Thoracic aorta (tissue), 2 donors: ENCODE results near the gene NR5A2. TPM values are rescaled to one million over a fixed set of nuclear protein-coding genes. Genes with fewer than 3 reads are reported as not detected.

Source experiments
- ATAC-seq: fragments of 150-250 bp; one replicate; pipeline ENCODE4 v1.8.0; 2017; ENCODE audit warnings: low read depth; ENCODE audit not compliant: insufficient number of reproducible peaks, low FRiP score
- DNase-seq: peaks from one replicate; pipeline ENCODE4 v3.0.0-alpha.2; 2020; ENCODE audit warnings: low spot score
- H3K27ac ChIP-seq, 2 donors: fragments of 200-600 bp; sonication (generic); 1 replicate in 1 of 2; 2 replicates in 1 of 2; pipeline ENCODE4 v1.5.1; 2016; ENCODE audit warnings: mild to moderate bottlenecking in 2 of 2, moderate library complexity in 2 of 2
- H3K27me3 ChIP-seq: fragments of 200-600 bp; sonication (generic); replicated peaks from 2 replicates; pipeline ENCODE4 v1.6.0; 2016; ENCODE audit warnings: mild to moderate bottlenecking; ENCODE audit not compliant: insufficient read depth
- H3K36me3 ChIP-seq: fragments of 200-600 bp; sonication (generic); one replicate; pipeline ENCODE4 v1.5.1; 2016
- H3K4me1 ChIP-seq, 2 donors: fragments of 200-600 bp; sonication (generic); 1 replicate in 1 of 2; 2 replicates in 1 of 2; pipeline versions ENCODE4 v1.5.1 to v1.6.0; 2016; ENCODE audit warnings: low read depth in 2 of 2, mild to moderate bottlenecking in 1 of 2; ENCODE audit not compliant: control insufficient read depth in 1 of 2
- H3K4me3 ChIP-seq: fragments of 200-600 bp; sonication (generic); 2 replicates; pipeline ENCODE4 v1.5.1; 2016; ENCODE audit warnings: mild to moderate bottlenecking
- H3K9me3 ChIP-seq: fragments of 200-600 bp; sonication (generic); 2 replicates; pipeline ENCODE4 v1.5.1; 2016
- CTCF ChIP-seq: fragments of 200-600 bp; sonication (generic); IDR thresholded peaks from one replicate; pipeline ENCODE4 v1.5.1; 2019; ENCODE audit warnings: antibody characterized with exemption
- total RNA-seq, 2 donors: library from RNA; depleted of rRNA; stranded (reverse); fragments of >200 nt; gene quantifications; one replicate each; pipeline versions ENCODE4 v1.1.0 to v1.2.3, GENCODE V29; 2016

The NR5A2 gene
- total RNA-seq, 2 donors from 2014 or later, result 2.7 to 3.6 TPM

GRCh38 chr1:200191993-200192392, 164.5 kb downstream of the NR5A2 start:
- ATAC-seq, result no peak
- Histone ChIP-seq H3K4me3 (no peak overlapping the region), H3K4me1 (no peaks in the 10 kb centered on the region), H3K9me3 (no peaks in the 10 kb centered on the region), H3K36me3 (no peaks in the 10 kb centered on the region), H3K27ac (no peak overlapping the region), H3K27me3 (no peaks in the 10 kb centered on the region)
- no peak for DNase-seq
- no peak for TF ChIP-seq CTCF

- H3K4me3 ChIP-seq, result no peak overlapping the region
- no peaks in the 10 kb centered on the region for H3K27me3 ChIP-seq
- TF ChIP-seq CTCF, result no peak
- no peaks in the 10 kb centered on the region for H3K4me1 ChIP-seq
- no peaks in the 10 kb centered on the region for H3K9me3 ChIP-seq
- H3K36me3 ChIP-seq, result no peaks in the 10 kb centered on the region
- ATAC-seq, result no peak
- H3K27ac ChIP-seq, result no peak overlapping the region
- no peak for DNase-seq
Observed at GRCh38 chr1:200194477-200194876, 167.0 kb downstream of the NR5A2 start.

GRCh38 chr1:200198236-200198635, 170.7 kb downstream of the NR5A2 start:
- DNase-seq (no peak), ATAC-seq (no peak)
- H3K4me1 ChIP-seq, result no peaks in the 10 kb centered on the region
- H3K36me3 ChIP-seq, result no peaks in the 10 kb centered on the region
- no peak for TF ChIP-seq CTCF
- H3K27me3 ChIP-seq, result no peaks in the 10 kb centered on the region
- no peaks in the 10 kb centered on the region for H3K9me3 ChIP-seq
- no peak overlapping the region for H3K4me3 ChIP-seq
- no peak overlapping the region for H3K27ac ChIP-seq

GRCh38 chr1:200205216-200205995, 177.9 kb downstream of the NR5A2 start:
- Histone ChIP-seq H3K36me3 (no peaks in the 10 kb centered on the region), H3K9me3 (no peaks in the 10 kb centered on the region), H3K4me3 (no peak overlapping the region), H3K27ac (no peak overlapping the region), H3K4me1 (no peaks in the 10 kb centered on the region), H3K27me3 (no peaks in the 10 kb centered on the region)
- DNase-seq (no peak), ATAC-seq (no peak)
- TF ChIP-seq CTCF, result no peak

GRCh38 chr1:200206340-200206739, 178.8 kb downstream of the NR5A2 start:
- TF ChIP-seq CTCF, result no peak
- no peaks in the 10 kb centered on the region for H3K9me3 ChIP-seq
- H3K27me3 ChIP-seq, result no peaks in the 10 kb centered on the region
- no peak overlapping the region for H3K4me3 ChIP-seq
- H3K4me1 ChIP-seq, result no peaks in the 10 kb centered on the region
- H3K36me3 ChIP-seq, result no peaks in the 10 kb centered on the region
- DNase-seq (no peak), ATAC-seq (no peak)
- no peak overlapping the region for H3K27ac ChIP-seq
